Skeletal muscle satellite cell (primary cell): Measurements from ENCODE around the gene DIPK1A.
A peak's percentile ranks its signal among the peaks of the same experiment; 100 is the strongest.

Experiments used
- H3K27me3 ChIP-seq: 2 replicates; pipeline ENCODE4 v1.7.0; 2013; ENCODE audit warnings: low read length; ENCODE audit not compliant: control insufficient read depth, insufficient read depth
- H3K36me3 ChIP-seq: 2 replicates; pipeline ENCODE4 v1.7.0; 2013; ENCODE audit warnings: mild to moderate bottlenecking, control low read depth, low read length; ENCODE audit not compliant: insufficient read depth
- H3K4me1 ChIP-seq: 2 replicates; pipeline ENCODE4 v1.7.0; 2013; ENCODE audit warnings: low read length; ENCODE audit not compliant: control insufficient read depth, insufficient read depth
- H3K4me2 ChIP-seq: 2 replicates; pipeline ENCODE4 v1.7.0; 2013; ENCODE audit warnings: mild to moderate bottlenecking, low read length
- H3K4me3 ChIP-seq: 2 replicates; pipeline ENCODE4 v1.7.0; 2013; ENCODE audit warnings: low read length
- H3K9ac ChIP-seq: 2 replicates; pipeline ENCODE4 v1.7.0; 2013; ENCODE audit warnings: mild to moderate bottlenecking, low read depth, low read length, moderate library complexity
- H3K9me3 ChIP-seq: replicated peaks from 2 replicates; pipeline ENCODE4 v1.7.0; 2013; ENCODE audit warnings: mild to moderate bottlenecking, control low read depth, low read length

Gene DIPK1A

GRCh38 chr1:92879316-92879968, 81.8 kb downstream of the DIPK1A start:
- H3K9ac ChIP-seq = no peak overlapping the region
- H3K4me3 ChIP-seq = no peak overlapping the region
- H3K4me1 ChIP-seq = no peaks in the 10 kb centered on the region
- H3K9me3 ChIP-seq = no peaks in the 10 kb centered on the region
- H3K27me3 ChIP-seq = no peaks in the 10 kb centered on the region
- H3K4me2 ChIP-seq = no peak overlapping the region
- no peaks in the 10 kb centered on the region for H3K36me3 ChIP-seq

GRCh38 chr1:92877792-92878191, 83.5 kb downstream of the DIPK1A start:
- no peak overlapping the region for H3K4me3 ChIP-seq
- H3K4me1 ChIP-seq = no peaks in the 10 kb centered on the region

GRCh38 chr1:92877081-92877711, 84.1 kb downstream of the DIPK1A start:
- Histone ChIP-seq H3K9ac (no peak overlapping the region), H3K4me2 (no peak overlapping the region), H3K4me1 (no peaks in the 10 kb centered on the region), H3K36me3 (no peaks in the 10 kb centered on the region), H3K9me3 (no peaks in the 10 kb centered on the region), H3K4me3 (no peak overlapping the region), H3K27me3 (no peaks in the 10 kb centered on the region)

More at GRCh38 chr1:92877792-92878191, 83.5 kb downstream of the DIPK1A start:
- Histone ChIP-seq H3K36me3 (no peaks in the 10 kb centered on the region), H3K9me3 (no peaks in the 10 kb centered on the region), H3K4me2 (no peak overlapping the region), H3K9ac (no peak overlapping the region), H3K27me3 (no peaks in the 10 kb centered on the region)

GRCh38 chr1:92876351-92876750, 84.9 kb downstream of the DIPK1A start:
- Histone ChIP-seq H3K4me3 (no peak overlapping the region), H3K9me3 (no peaks in the 10 kb centered on the region), H3K36me3 (no peaks in the 10 kb centered on the region), H3K4me1 (no peaks in the 10 kb centered on the region), H3K4me2 (no peak overlapping the region), H3K9ac (no peak overlapping the region), H3K27me3 (no peaks in the 10 kb centered on the region)

GRCh38 chr1:92874987-92875386, 86.3 kb downstream of the DIPK1A start:
- H3K4me1 ChIP-seq = no peaks in the 10 kb centered on the region
- H3K4me3 ChIP-seq = no peak overlapping the region
- no peak overlapping the region for H3K4me2 ChIP-seq
- H3K27me3 ChIP-seq = no peaks in the 10 kb centered on the region
- H3K9me3 ChIP-seq = no peaks in the 10 kb centered on the region
- H3K9ac ChIP-seq = no peak overlapping the region
- no peaks in the 10 kb centered on the region for H3K36me3 ChIP-seq

- no peaks in the 10 kb centered on the region for H3K4me1 ChIP-seq
- H3K9ac ChIP-seq = no peak overlapping the region
- H3K36me3 ChIP-seq = no peaks in the 10 kb centered on the region
- H3K27me3 ChIP-seq = no peaks in the 10 kb centered on the region
- H3K9me3 ChIP-seq = no peaks in the 10 kb centered on the region
- H3K4me3 ChIP-seq = no peak overlapping the region
- H3K4me2 ChIP-seq = no peak overlapping the region
These were observed 88.5 kb downstream of the DIPK1A start for GRCh38 chr1:92872719-92873118.

- H3K9ac ChIP-seq = no peak overlapping the region
- H3K4me1 ChIP-seq = no peaks in the 10 kb centered on the region
- no peaks in the 10 kb centered on the region for H3K27me3 ChIP-seq
- no peak overlapping the region for H3K4me2 ChIP-seq
- no peak overlapping the region for H3K4me3 ChIP-seq
- H3K36me3 ChIP-seq = no peaks in the 10 kb centered on the region
- no peaks in the 10 kb centered on the region for H3K9me3 ChIP-seq
These were observed 90.7 kb downstream of the DIPK1A start for GRCh38 chr1:92870591-92870990.

- no peaks in the 10 kb centered on the region for H3K27me3 ChIP-seq
- H3K36me3 ChIP-seq = no peaks in the 10 kb centered on the region
- H3K4me3 ChIP-seq = no peak overlapping the region
- peaks cover 2% of the 10 kb centered on the region for H3K4me1 ChIP-seq
- no peaks in the 10 kb centered on the region for H3K9me3 ChIP-seq
- no peak overlapping the region for H3K9ac ChIP-seq
- H3K4me2 ChIP-seq = no peak overlapping the region
These were observed 97.1 kb downstream of the DIPK1A start for GRCh38 chr1:92864131-92864530.

- Histone ChIP-seq H3K27me3 (no peaks in the 10 kb centered on the region), H3K4me2 (no peak overlapping the region), H3K4me1 (peaks cover 2% of the 10 kb centered on the region), H3K9ac (no peak overlapping the region), H3K36me3 (no peaks in the 10 kb centered on the region), H3K4me3 (no peak overlapping the region), H3K9me3 (no peaks in the 10 kb centered on the region)
These were observed 98.7 kb downstream of the DIPK1A start for GRCh38 chr1:92862605-92863004.

- H3K9ac ChIP-seq = no peak overlapping the region
- H3K9me3 ChIP-seq = no peaks in the 10 kb centered on the region
These were observed 101.7 kb downstream of the DIPK1A start for GRCh38 chr1:92859400-92860039.

GRCh38 chr1:92858564-92859399, 102.5 kb downstream of the DIPK1A start:
- no peaks in the 10 kb centered on the region for H3K9me3 ChIP-seq
- H3K9ac ChIP-seq = no peak overlapping the region
- H3K4me1 ChIP-seq = peaks cover 2% of the 10 kb centered on the region
- no peaks in the 10 kb centered on the region for H3K27me3 ChIP-seq
- H3K36me3 ChIP-seq = no peaks in the 10 kb centered on the region
- no peak overlapping the region for H3K4me3 ChIP-seq
- H3K4me2 ChIP-seq = peak overlapping the region; percentile 64

More at GRCh38 chr1:92859400-92860039, 101.7 kb downstream of the DIPK1A start:
- H3K4me3 ChIP-seq = no peak overlapping the region
- H3K4me2 ChIP-seq = peak overlapping the region; percentile 64
- H3K36me3 ChIP-seq = no peaks in the 10 kb centered on the region
- H3K4me1 ChIP-seq = peaks cover 2% of the 10 kb centered on the region
- no peaks in the 10 kb centered on the region for H3K27me3 ChIP-seq
